Esophagus mucosa (tissue), 1 donor: Measurements from ENCODE around the gene CRY2. TPM values are rescaled to one million over a fixed set of nuclear protein-coding genes. Genes with fewer than 3 reads are reported as not detected.
A peak's percentile ranks its signal among the peaks of the same experiment; 100 is the strongest.
"Not testable (repeated sequence)": the region's sequence is repeated elsewhere in the genome, so short reads cannot be mapped to it uniquely, and the experiment has no call there.

ENCODE experiments used
- ATAC-seq: fragments of 200-7000 bp; cut with Tn5 transposase; one replicate; pipeline ENCODE4 v1.9.1; 2020
- total RNA-seq: library from RNA; stranded (reverse); gene quantifications from one replicate; pipeline ENCODE4 v1.2.4, GENCODE V29; 2023
- donor health status: DM: yes; HTN: yes; CAD: no.

The CRY2 gene
- total RNA-seq, 1 donor from 2014 or later = 6.6 TPM

DNA sequence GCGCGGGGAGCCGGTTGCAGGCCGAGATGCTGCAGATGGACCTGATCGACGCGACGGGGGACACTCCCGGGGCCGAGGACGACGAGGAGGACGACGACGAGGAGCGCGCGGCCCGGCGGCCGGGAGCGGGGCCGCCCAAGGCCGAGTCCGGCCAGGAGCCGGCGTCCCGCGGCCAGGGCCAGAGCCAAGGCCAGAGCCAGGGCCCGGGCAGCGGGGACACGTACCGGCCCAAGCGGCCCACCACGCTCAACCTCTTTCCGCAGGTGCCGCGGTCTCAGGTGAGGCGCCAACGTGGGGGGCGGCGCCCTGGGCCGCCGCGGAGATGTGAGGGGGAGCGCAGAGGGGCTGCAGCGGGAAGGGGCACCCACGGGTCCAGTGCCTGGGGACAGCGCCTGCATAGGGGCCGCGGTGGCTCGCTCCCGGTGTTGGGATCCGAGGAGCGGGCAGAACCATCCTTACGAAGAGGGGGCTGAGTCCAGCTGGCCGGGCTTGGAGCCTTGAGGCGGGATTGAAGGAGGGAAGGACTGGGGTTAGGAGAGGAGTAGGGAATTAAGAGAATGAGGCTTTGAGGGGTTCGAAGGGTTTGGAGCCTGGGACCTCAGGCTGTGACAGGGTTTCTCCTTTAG lies 53.0 kb downstream of the CRY2 start:
- not testable (repeated sequence) for ATAC-seq

GRCh38 chr11:45900916-45901617 lies 53.8 kb downstream of the CRY2 start:
- ATAC-seq = no peak

DNA sequence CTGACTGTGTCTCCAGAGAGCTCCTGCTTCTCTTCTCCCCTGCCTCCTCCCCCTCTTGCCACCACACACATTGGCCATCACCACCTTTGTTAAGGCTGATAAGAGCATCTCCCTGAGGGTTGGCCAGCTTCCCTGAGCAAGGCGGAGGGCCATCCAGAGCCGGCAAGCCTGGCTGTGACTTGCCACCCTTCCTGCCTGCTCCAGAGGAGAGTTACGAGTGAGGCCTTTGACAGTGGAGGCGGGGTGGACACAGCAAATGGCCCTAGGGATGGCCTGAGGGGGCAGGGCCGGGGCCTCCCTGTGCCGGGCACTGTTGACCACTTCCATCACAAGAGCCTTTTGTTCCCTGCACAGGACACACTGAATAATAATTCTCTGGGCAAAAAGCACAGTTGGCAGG lies 54.4 kb downstream of the CRY2 start:
- no peak for ATAC-seq

- no peak for ATAC-seq
Observed at GRCh38 chr11:45902452-45903380, 55.4 kb downstream of the CRY2 start.

- ATAC-seq = no peak
Observed at GRCh38 chr11:45904309-45904915, 57.1 kb downstream of the CRY2 start.

GRCh38 chr11:45905095-45905494 lies 57.8 kb downstream of the CRY2 start:
- no peak for ATAC-seq

DNA sequence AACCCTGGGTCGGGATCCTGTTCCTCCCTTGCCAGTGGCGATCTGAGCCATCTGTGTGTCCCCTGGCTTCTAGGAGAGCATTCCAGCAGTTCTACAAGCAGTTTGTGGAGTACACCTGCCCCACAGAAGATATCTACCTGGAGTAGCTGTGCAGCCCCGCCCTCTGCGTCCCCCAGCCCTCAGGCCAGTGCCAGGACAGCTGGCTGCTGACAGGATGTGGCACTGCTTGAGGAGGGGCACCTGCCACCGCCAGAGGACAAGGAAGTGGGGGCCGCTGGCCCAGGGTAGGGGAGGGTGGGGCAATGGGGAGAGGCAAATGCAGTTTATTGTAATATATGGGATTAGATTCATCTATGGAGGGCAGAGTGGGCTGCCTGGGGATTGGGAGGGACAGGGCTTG lies 58.3 kb downstream of the CRY2 start:
- ATAC-seq = not testable (repeated sequence)

GRCh38 chr11:45906096-45906682 lies 58.9 kb downstream of the CRY2 start:
- ATAC-seq = no peak

GRCh38 chr11:45906965-45907611 lies 59.8 kb downstream of the CRY2 start, which contains the start of gene FREY1:
TSS of gene FREY1 (minus strand) at chr11:45907271. CDS start at chr11:45907245, 26 bp downstream.
- ATAC-seq = peak; percentile 47

DNA sequence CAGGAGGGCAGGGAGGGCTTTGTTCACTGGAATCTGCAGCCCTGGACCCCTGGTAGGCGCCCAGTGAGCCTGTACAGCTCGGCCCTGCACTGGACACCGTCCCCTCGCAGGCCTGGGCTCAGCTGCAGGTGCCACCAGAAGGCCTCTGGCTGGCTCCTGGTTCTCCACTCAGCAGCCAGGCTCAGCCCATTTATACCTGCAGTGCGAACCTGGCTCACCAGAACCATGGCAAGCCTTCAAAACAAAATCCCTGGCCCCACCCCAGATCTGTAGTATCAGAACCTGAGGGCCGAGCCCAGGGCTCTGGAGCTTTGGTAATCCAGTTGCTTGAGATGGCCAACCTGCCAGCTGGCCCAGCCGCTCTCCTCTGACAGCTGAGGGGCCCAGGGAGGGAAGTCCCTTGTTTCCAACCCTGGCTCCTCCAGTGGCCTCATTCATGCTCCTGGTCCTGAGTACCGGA lies 60.7 kb downstream of the CRY2 start:
- ATAC-seq = peak; percentile 1

DNA sequence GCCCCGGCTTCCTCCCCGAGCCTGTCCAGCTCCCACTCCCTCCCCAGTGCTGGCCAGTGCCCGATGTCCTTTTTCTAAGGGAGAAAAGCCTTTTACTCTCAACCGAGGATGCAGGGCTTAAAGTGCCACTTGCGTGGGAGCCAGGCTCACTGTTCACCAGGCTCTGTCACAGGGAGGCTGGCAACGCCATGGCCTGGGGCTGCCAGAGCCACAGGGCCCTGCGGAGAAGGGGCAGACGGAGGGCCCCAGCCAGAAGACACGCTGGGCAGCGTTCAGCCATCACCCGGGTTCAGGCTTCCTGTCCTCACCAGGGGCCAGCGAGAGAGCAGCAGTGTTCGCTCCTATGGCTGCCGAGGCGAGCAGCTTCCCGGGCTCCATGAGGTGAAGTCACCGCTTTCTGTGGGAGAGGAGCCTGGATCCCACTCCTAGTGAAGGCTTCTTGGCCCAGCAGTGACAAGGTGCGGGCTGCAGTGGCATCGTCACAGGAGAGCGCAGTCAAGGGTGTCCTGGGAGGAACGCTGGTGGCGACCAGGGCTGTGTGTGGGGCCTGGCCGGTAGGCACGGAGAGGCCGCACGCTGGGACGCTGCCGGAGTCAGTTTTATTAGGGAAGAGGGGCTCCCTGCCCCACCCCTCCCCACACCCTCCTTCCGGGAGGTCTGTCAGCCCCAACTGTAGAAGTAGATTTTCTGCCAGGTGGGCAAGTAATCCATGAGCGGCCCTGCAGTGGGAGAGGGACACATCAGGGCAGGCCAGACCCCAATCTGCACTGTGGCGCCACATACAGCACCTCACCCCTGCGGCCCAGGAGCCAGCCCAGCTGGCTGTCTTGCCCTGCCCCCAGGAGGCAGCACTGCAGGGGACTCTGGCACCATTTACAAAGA lies 62.6 kb downstream of the CRY2 start:
- ATAC-seq = no peak

DNA sequence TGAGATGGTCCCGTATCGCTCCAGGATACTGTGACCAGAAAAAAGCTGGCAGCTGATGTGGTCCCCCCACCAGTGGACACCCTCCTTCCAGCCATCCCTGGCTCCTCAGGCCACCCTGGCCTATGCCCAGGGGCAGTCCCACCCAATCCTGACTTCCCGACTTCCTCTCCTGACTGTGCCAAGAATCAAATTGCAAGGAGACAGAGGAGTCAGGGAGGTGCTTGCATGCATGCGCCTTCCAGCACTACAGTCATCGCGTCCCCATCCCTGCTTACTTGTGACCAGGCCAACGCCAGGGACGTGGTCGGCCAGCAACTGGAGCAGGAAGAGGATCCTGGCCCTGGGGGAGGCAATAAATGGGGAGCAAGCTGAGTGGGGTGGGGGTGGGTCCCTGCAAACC lies 63.3 kb downstream of the CRY2 start:
- ATAC-seq = no peak

GRCh38 chr11:45913514-45913913 lies 66.2 kb downstream of the CRY2 start:
- no peak for ATAC-seq

DNA sequence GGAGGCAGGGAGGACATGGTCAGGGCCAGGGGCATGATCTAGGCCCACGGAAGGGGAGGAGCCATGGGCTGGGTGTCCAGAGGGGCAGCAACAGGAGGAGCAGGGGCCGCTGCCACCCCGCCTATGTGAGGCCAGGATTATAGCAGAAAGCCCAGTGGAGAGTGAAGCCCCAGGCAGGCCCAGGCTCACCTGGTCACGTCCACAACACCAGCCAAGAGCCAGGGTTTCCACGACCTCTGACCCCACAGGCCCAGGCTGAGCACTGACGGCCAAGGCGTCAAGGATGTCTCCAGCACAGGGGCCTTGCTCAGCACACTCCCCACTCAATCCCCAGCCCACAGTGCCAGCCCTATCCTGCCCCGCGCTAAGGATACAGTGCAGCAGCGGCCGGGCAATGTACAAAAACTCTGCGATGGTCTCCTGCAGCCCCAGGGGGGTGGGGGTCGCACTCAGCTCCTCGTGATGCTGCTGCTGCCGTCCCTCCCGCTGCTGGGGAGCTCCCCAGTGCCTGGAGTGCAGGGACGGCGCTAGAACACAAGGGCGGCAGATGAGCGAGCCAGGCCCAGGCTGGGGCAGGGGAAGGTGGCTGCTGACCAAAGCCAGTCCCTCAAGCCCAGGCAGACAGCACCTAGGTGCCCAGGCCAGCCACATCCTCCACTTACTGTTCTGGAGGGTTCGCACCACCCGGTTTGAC lies 66.8 kb downstream of the CRY2 start:
- ATAC-seq = no peak

GRCh38 chr11:45915446-45915845 lies 68.2 kb downstream of the CRY2 start:
- no peak for ATAC-seq

DNA sequence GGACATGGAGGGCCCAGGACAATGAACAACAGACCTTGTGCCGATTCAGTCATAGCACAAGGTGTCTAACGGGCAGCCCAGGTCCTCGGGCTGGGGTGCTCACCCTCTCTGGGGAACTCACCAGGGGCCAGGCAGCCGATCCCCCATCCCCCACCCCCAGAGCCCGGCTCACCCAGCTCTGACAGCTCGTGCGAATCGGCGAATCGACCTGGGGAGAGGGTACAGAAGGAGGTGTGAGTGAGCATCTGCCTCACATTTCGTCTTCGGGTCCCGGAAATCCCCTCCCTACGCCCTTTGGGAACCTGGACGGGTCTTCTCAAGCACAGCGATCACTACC lies 70.0 kb downstream of the CRY2 start:
- no peak for ATAC-seq

- peak; percentile 94 for ATAC-seq
Observed at GRCh38 chr11:45917623-45918330, 70.5 kb downstream of the CRY2 start, which contains the start of gene PEX16. TSS of gene PEX16 (minus strand) at chr11:45917877. CDS start at chr11:45917811, 66 bp downstream.

- ATAC-seq = peak; percentile 47
Observed at GRCh38 chr11:45918331-45918941, 71.2 kb downstream of the CRY2 start.
